ENCODE measurements around the gene KIF7.

Gene KIF7

GRCh38 chr15:89670971-89671560, 15.8 kb upstream of the KIF7 start:
- DNase-seq = no peak

GRCh38 chr15:89669941-89670340, 14.7 kb upstream of the KIF7 start:
- DNase-seq = no peak

- no peak for DNase-seq
Observed at GRCh38 chr15:89669309-89669865, 14.1 kb upstream of the KIF7 start.

- DNase-seq = no peak
Observed at GRCh38 chr15:89668171-89668570, 12.9 kb upstream of the KIF7 start.

- no peak for DNase-seq
Observed at GRCh38 chr15:89667706-89667960, 12.4 kb upstream of the KIF7 start.

- DNase-seq = no peak
Observed at GRCh38 chr15:89666858-89667705, 11.8 kb upstream of the KIF7 start.

- no peak for DNase-seq
Observed at GRCh38 chr15:89666184-89666857, 11.1 kb upstream of the KIF7 start.

- no peak for DNase-seq
Observed at GRCh38 chr15:89665449-89666181, 10.3 kb upstream of the KIF7 start.

- DNase-seq = no peak
Observed at GRCh38 chr15:89664441-89665350, 9.4 kb upstream of the KIF7 start.

- peak; percentile 62 for DNase-seq
Observed at GRCh38 chr15:89662893-89663626, 7.8 kb upstream of the KIF7 start.

GRCh38 chr15:89660556-89660955, 5.3 kb upstream of the KIF7 start:
- DNase-seq = no peak

GRCh38 chr15:89659295-89659694, 4.0 kb upstream of the KIF7 start:
- DNase-seq = no peak

GRCh38 chr15:89657686-89658200, 2.5 kb upstream of the KIF7 start:
- DNase-seq = no peak

GRCh38 chr15:89656116-89656815, 999 bp upstream of the KIF7 start:
- no peak for DNase-seq

GRCh38 chr15:89654301-89654761, 936 bp downstream of the KIF7 start:
- DNase-seq = no peak

GRCh38 chr15:89653578-89653977, 1.7 kb downstream of the KIF7 start:
- no peak for DNase-seq

GRCh38 chr15:89652666-89653065, 2.6 kb downstream of the KIF7 start:
- DNase-seq = no peak

- DNase-seq = no peak
Observed at GRCh38 chr15:89652131-89652530, 3.1 kb downstream of the KIF7 start.

GRCh38 chr15:89649716-89650115, 5.6 kb downstream of the KIF7 start:
- DNase-seq = no peak

- DNase-seq = no peak
Observed at GRCh38 chr15:89649013-89649625, 6.1 kb downstream of the KIF7 start.
